ENCODE measurements around the gene PRDM10.

The PRDM10 gene

DNA sequence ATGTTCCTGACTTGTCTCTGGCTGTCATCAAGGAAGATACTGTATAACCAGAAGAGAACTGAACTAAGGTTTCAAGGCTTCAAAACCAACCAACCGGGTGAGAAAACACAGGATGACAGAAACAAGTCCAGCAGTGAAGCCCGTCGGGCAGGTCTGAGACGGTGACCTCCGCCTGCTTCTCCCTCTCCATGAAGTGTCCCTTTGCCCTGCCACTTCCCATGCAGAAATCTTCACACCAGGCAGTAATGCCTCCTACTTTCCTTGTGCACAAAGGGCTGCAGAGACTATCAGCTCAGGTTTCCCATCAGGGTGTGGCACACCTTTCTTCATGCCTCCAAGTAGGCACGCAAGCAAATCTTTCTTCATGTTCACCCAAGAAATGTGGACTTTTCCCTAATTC is 24.2 kb downstream of the PRDM10 start:
- DNase-seq (ENCODE audit: low read depth) = no peak
- H3K4me3 ChIP-seq (ENCODE audit: low read depth, low read length) = no peak overlapping the region
- TF ChIP-seq CTCF (IDR thresholded peaks at IDR 0.05; ENCODE audit: low read depth, low read length, missing control alignments) = no peak

- DNase-seq (ENCODE audit: low read depth) = no peak
- H3K4me3 ChIP-seq (ENCODE audit: low read depth, low read length) = no peak overlapping the region
- no peak for TF ChIP-seq CTCF (IDR thresholded peaks at IDR 0.05; ENCODE audit: low read depth, low read length, missing control alignments)
These were observed 26.3 kb downstream of the PRDM10 start for GRCh38 chr11:129976328-129976727.

GRCh38 chr11:129975543-129975942 is 27.1 kb downstream of the PRDM10 start:
- no peak for DNase-seq (ENCODE audit: low read depth)
- no peak for TF ChIP-seq CTCF (IDR thresholded peaks at IDR 0.05; ENCODE audit: low read depth, low read length, missing control alignments)
- no peak overlapping the region for H3K4me3 ChIP-seq (ENCODE audit: low read depth, low read length)

DNA sequence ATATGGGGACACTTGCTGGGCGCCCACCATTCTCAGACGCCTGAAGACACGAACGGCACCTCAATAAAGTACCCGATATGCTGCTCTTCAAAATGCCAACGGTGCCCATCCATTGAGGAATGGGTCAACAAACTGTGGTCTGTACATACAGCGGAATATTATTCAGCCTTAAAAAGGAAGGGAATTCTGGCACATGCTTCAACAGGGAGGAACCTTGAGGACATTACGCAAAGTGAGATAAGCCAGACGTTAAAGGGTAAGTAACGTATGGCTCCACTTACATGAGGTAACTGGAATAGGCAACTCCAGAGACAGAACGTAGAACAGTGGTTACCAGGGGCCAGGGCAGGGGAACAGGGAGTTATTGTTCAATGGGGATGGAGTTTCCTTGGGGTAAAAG is 28.0 kb downstream of the PRDM10 start:
- H3K4me3 ChIP-seq (ENCODE audit: low read depth, low read length) = no peak overlapping the region

GRCh38 chr11:129974237-129974636 is 28.4 kb downstream of the PRDM10 start:
- DNase-seq (ENCODE audit: low read depth) = no peak
- no peak for TF ChIP-seq CTCF (IDR thresholded peaks at IDR 0.05; ENCODE audit: low read depth, low read length, missing control alignments)
- H3K4me3 ChIP-seq (ENCODE audit: low read depth, low read length) = no peak overlapping the region

More for the DNA sequence above, 28.0 kb downstream of the PRDM10 start:
- no peak for TF ChIP-seq CTCF (IDR thresholded peaks at IDR 0.05; ENCODE audit: low read depth, low read length, missing control alignments)
- no peak for DNase-seq (ENCODE audit: low read depth)

DNA sequence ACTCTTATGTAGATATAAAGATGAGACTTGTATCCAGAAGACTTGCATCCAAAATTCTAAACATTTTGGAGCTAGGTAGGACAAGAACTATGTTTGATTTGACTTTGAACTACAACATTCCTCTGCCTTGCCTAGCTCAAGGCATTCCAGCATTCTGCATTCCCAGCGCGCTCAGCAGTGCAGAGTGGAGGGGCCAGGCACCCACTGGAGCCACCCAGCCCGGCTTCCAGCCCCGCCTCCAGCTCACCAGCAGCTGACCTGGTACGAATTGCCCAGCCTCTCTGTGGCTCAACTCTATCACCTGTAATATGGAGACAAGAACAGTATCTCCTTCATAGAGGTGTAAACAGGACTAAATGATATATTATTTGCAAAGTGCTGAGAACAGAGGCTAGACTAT is 28.8 kb downstream of the PRDM10 start:
- no peak overlapping the region for H3K4me3 ChIP-seq (ENCODE audit: low read depth, low read length)
- DNase-seq (ENCODE audit: low read depth) = no peak
- no peak for TF ChIP-seq CTCF (IDR thresholded peaks at IDR 0.05; ENCODE audit: low read depth, low read length, missing control alignments)

DNA sequence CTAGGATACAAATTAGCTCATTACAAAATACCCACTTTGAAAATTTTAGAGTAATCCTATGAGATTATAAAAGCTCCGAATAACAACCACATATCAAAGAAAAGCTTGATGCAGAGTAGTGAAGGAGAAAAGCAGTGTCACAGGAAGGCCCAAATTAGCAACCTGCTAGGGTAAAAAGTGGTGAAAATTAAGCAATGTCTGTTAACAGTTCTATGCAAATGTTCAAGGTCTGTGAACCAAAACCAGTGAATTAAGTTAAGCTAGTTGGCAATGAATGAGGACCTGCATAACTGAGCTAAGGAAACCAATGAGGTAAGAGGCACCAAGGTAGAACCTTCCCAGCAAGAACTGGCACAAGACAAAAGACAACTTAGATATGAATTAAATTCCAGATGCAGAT is 29.6 kb downstream of the PRDM10 start:
- TF ChIP-seq CTCF (IDR thresholded peaks at IDR 0.05; ENCODE audit: low read depth, low read length, missing control alignments) = no peak
- no peak overlapping the region for H3K4me3 ChIP-seq (ENCODE audit: low read depth, low read length)
- DNase-seq (ENCODE audit: low read depth) = no peak
